Measurements from ENCODE around the gene TACC2.

TACC2 gene

DNA sequence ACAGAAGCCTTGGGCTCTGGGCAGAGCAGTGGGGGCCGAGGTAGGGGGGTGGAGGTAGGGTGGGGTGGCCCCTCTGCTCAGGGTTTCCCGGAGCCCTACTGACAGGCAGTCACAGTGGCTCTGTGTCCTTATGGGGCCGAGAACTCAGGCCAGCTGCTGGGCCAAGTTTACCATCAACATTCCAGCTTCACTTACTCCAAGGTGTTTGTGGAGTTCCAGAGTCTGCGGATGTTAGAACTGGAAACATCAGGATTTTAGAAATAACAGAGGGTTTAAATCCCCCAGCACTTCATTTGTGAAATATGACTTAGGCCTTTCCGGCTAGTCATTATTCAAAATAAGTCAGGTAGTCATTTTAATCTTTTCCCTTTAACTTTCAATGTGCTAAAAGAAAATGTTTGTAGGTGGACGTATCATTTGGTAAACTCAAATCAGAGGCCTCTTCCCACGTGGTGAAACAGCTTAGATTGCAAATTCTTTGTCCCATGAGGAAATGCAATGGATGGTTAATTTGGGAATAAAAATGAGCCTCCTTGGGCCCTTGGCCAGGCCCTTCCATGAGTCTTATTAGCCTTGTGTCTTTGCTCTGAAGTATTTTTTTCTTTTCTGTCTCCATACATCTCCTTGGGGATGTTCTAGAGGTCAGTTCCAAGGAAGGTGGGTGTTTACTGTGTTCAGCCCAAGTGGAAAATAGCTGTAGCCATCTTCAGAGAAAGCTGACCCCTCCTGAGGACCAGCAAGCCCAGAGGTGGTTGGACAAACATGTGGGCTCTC, 182.5 kb downstream of the TACC2 start:
- ATAC-seq = no peak
- TF ChIP-seq TOX (CRISPR knock-in tag; IDR thresholded peaks at IDR 0.05; ENCODE audit: borderline replicate concordance) (no peak), ZNF8 (CRISPR knock-in tag; IDR thresholded peaks at IDR 0.05) (no peak), ZC3H10 (CRISPR knock-in tag; IDR thresholded peaks at IDR 0.05) (no peak), RARB (CRISPR knock-in tag; IDR thresholded peaks at IDR 0.05) (no peak), CSDC2 (CRISPR knock-in tag; IDR thresholded peaks at IDR 0.05) (no peak), ZFP3 (CRISPR knock-in tag; IDR thresholded peaks at IDR 0.05) (no peak), SNAI2 (CRISPR knock-in tag; IDR thresholded peaks at IDR 0.05) (no peak), ARNTL (CRISPR knock-in tag; IDR thresholded peaks at IDR 0.05; ENCODE audit: borderline replicate concordance, low read depth) (no peak), OSR1 (CRISPR knock-in tag; IDR thresholded peaks at IDR 0.05) (no peak), ZNF70 (CRISPR knock-in tag; IDR thresholded peaks at IDR 0.05) (no peak)
- TF ChIP-seq, protein P1, sequence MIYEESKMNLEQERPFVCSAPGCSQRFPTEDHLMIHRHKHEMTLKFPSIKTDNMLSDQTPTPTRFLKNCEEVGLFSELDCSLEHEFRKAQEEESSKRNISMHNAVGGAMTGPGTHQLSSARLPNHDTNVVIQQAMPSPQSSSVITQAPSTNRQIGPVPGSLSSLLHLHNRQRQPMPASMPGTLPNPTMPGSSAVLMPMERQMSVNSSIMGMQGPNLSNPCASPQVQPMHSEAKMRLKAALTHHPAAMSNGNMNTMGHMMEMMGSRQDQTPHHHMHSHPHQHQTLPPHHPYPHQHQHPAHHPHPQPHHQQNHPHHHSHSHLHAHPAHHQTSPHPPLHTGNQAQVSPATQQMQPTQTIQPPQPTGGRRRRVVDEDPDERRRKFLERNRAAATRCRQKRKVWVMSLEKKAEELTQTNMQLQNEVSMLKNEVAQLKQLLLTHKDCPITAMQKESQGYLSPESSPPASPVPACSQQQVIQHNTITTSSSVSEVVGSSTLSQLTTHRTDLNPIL (CRISPR knock-in tag; IDR thresholded peaks at IDR 0.05; ENCODE audit: low read depth) = no peak
- TF ChIP-seq, protein P2, sequence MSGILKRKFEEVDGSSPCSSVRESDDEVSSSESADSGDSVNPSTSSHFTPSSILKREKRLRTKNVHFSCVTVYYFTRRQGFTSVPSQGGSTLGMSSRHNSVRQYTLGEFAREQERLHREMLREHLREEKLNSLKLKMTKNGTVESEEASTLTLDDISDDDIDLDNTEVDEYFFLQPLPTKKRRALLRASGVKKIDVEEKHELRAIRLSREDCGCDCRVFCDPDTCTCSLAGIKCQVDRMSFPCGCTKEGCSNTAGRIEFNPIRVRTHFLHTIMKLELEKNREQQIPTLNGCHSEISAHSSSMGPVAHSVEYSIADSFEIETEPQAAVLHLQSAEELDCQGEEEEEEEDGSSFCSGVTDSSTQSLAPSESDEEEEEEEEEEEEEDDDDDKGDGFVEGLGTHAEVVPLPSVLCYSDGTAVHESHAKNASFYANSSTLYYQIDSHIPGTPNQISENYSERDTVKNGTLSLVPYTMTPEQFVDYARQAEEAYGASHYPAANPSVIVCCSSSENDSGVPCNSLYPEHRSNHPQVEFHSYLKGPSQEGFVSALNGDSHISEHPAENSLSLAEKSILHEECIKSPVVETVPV (CRISPR knock-in tag; IDR thresholded peaks at IDR 0.05) = no peak
- TF ChIP-seq, protein P3, sequence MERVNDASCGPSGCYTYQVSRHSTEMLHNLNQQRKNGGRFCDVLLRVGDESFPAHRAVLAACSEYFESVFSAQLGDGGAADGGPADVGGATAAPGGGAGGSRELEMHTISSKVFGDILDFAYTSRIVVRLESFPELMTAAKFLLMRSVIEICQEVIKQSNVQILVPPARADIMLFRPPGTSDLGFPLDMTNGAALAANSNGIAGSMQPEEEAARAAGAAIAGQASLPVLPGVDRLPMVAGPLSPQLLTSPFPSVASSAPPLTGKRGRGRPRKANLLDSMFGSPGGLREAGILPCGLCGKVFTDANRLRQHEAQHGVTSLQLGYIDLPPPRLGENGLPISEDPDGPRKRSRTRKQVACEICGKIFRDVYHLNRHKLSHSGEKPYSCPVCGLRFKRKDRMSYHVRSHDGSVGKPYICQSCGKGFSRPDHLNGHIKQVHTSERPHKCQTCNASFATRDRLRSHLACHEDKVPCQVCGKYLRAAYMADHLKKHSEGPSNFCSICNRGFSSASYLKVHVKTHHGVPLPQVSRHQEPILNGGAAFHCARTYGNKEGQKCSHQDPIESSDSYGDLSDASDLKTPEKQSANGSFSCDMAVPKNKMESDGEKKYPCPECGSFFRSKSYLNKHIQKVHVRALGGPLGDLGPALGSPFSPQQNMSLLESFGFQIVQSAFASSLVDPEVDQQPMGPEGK (CRISPR knock-in tag; IDR thresholded peaks at IDR 0.05; ENCODE audit: borderline replicate concordance) = no peak

DNA sequence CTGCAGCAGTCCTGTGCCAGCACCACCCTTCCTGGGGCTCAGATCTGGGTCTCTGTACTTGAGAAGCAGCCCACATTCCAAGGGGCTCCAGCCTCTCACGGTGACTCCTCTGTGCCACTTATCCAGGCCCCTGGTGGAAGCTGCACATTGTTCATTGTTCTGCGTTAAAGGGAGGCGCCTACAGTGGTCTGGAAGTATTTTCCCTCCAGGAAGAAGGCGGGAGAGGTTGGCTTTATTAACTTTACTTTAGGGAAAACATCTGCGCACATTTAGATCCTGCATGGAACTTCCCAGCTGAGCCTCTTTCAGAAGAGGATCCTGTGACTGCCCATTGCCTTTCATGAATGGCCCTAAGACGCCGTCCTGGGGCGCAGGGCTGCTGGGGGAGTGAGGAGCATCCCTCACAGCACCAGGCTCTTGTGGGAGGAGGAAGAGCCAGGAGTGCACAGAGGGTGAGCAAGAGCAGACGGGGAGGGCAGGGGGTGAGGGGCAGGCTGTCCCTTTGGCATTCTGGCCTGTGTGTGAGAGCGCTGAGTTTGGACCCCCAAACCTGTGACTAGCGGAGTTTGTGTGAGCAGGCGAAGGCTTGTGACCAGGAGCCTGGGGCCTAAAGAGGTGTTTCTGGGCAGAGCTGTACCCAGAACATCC, 183.5 kb downstream of the TACC2 start:
- no peak for ATAC-seq
- no peak for TF ChIP-seq ZNF70 (CRISPR knock-in tag; IDR thresholded peaks at IDR 0.05)
- no peak for TF ChIP-seq TOX (CRISPR knock-in tag; IDR thresholded peaks at IDR 0.05; ENCODE audit: borderline replicate concordance)
- TF ChIP-seq, protein P4, sequence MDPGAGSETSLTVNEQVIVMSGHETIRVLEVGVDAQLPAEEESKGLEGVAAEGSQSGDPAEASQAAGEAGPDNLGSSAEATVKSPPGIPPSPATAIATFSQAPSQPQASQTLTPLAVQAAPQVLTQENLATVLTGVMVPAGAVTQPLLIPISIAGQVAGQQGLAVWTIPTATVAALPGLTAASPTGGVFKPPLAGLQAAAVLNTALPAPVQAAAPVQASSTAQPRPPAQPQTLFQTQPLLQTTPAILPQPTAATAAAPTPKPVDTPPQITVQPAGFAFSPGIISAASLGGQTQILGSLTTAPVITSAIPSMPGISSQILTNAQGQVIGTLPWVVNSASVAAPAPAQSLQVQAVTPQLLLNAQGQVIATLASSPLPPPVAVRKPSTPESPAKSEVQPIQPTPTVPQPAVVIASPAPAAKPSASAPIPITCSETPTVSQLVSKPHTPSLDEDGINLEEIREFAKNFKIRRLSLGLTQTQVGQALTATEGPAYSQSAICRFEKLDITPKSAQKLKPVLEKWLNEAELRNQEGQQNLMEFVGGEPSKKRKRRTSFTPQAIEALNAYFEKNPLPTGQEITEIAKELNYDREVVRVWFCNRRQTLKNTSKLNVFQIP (CRISPR knock-in tag; IDR thresholded peaks at IDR 0.05; ENCODE audit: borderline replicate concordance, low read depth) = no peak
- TF ChIP-seq, protein P5, sequence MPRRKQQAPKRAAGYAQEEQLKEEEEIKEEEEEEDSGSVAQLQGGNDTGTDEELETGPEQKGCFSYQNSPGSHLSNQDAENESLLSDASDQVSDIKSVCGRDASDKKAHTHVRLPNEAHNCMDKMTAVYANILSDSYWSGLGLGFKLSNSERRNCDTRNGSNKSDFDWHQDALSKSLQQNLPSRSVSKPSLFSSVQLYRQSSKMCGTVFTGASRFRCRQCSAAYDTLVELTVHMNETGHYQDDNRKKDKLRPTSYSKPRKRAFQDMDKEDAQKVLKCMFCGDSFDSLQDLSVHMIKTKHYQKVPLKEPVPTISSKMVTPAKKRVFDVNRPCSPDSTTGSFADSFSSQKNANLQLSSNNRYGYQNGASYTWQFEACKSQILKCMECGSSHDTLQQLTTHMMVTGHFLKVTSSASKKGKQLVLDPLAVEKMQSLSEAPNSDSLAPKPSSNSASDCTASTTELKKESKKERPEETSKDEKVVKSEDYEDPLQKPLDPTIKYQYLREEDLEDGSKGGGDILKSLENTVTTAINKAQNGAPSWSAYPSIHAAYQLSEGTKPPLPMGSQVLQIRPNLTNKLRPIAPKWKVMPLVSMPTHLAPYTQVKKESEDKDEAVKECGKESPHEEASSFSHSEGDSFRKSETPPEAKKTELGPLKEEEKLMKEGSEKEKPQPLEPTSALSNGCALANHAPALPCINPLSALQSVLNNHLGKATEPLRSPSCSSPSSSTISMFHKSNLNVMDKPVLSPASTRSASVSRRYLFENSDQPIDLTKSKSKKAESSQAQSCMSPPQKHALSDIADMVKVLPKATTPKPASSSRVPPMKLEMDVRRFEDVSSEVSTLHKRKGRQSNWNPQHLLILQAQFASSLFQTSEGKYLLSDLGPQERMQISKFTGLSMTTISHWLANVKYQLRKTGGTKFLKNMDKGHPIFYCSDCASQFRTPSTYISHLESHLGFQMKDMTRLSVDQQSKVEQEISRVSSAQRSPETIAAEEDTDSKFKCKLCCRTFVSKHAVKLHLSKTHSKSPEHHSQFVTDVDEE (CRISPR knock-in tag; IDR thresholded peaks at IDR 0.05) = no peak
- no peak for TF ChIP-seq ZC3H10 (CRISPR knock-in tag; IDR thresholded peaks at IDR 0.05)
- TF ChIP-seq ZFP3 (CRISPR knock-in tag; IDR thresholded peaks at IDR 0.05) = no peak
- no peak for TF ChIP-seq PPARA (CRISPR knock-in tag; IDR thresholded peaks at IDR 0.05; ENCODE audit: borderline replicate concordance)
- TF ChIP-seq CSDC2 (CRISPR knock-in tag; IDR thresholded peaks at IDR 0.05) = no peak
- TF ChIP-seq ZFP30 (CRISPR knock-in tag; IDR thresholded peaks at IDR 0.05) = no peak
- no peak for TF ChIP-seq TCF4 (CRISPR knock-in tag; IDR thresholded peaks at IDR 0.05; ENCODE audit: borderline replicate concordance)
- TF ChIP-seq ESRRG (CRISPR knock-in tag; IDR thresholded peaks at IDR 0.05) = no peak
- no peak for TF ChIP-seq ZNF565 (CRISPR knock-in tag; conservative IDR thresholded peaks at IDR 0.05; ENCODE audit: low read depth)
- TF ChIP-seq OSR1 (CRISPR knock-in tag; IDR thresholded peaks at IDR 0.05) = no peak
- no peak for TF ChIP-seq ARNTL (CRISPR knock-in tag; IDR thresholded peaks at IDR 0.05; ENCODE audit: borderline replicate concordance, low read depth)
- no peak for TF ChIP-seq SNAI2 (CRISPR knock-in tag; IDR thresholded peaks at IDR 0.05)
- no peak for TF ChIP-seq ZNF8 (CRISPR knock-in tag; IDR thresholded peaks at IDR 0.05)

Data from SK-N-SH treated with all-trans-retinoic acid at 6 μM for 48 hours (cell line).